GM12892 (cell line): ENCODE data around the gene ALK.

Experiments
- POLR2A ChIP-seq: IDR thresholded peaks from 2 replicates; pipeline ENCODE4 v1.6.1; 2011; ENCODE audit warnings: low read depth, low read length, control low read depth
- POLR2AphosphoS5 ChIP-seq: IDR thresholded peaks from 2 replicates; pipeline ENCODE4 v1.6.1; 2011; ENCODE audit warnings: low read depth, low read length, control low read depth

GRCh38 chr2:29447513-29447912 lies 473.9 kb downstream of the ALK start:
- no peak for TF ChIP-seq POLR2AphosphoS5
- no peak for TF ChIP-seq POLR2A
